HUDEP-2 (cell line): ENCODE results near the gene ENAH.
"Not testable (repeated sequence)": the region's sequence is repeated elsewhere in the genome, so short reads cannot be mapped to it uniquely, and the experiment has no call there.

Source experiments
- DNase-seq, 76 experiments: peaks; one replicate each; lab custom pipeline; 2025; ENCODE audit not compliant: unreplicated experiment in 76 of 76; lab: John Stamatoyannopoulos, UW

ENAH gene

DNA sequence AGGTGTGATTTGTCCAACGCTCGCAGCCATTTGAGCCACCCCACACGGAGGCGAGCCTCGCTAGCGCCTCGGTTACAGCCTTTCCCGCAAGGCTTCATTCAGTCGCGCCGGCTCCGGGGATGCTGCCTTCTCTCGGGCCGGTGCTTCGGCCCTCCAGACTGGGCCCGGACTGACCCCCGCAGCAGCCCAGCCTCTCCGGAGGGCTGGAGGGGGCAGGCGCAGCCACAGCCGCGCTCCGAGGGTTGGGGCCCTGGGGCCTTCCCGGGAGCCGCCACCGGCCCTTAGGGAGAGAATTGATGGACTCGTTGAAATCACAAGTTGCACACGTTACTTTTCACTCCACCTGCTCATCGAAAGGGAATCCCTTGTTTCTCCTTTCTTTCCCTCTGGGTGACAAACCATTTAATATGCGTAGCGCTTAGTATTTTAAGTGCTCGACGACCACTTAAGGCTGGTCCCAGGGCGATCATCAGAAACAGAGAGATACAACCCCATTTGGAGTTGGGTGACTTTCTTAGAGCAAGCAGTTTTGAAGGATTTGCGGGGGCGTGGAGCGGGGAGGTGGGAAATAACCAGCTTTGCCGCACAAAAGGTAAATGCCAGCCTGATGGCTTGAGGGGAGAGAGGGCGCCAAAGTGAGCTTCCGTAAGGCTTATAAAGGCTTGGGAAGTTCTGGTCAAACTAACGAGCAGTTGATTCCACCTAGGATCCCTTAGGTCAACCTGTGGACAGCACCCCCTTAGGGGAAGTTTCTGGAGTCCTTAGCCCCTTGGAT, 24.6 kb upstream of the ENAH start:
- peak in 1 of 76 experiments; percentile 2 for DNase-seq

DNA sequence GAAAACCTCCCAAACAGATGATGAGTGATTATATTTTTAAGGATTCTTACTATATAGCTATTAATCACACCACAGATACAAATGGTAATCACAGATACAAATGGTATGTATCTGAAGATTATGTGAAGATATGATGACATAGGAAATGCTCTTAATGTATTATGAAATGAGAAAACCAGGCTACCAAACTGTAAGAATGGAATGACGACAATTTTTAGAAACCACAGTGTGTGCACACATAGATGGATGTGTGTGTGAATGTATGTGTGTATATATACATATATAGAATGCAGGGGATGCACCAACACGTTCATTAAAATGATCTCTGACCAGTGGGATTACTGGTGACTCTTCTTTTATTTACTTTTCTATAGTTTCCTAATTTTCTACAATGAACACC, 21.5 kb upstream of the ENAH start:
- no peak for DNase-seq

DNA sequence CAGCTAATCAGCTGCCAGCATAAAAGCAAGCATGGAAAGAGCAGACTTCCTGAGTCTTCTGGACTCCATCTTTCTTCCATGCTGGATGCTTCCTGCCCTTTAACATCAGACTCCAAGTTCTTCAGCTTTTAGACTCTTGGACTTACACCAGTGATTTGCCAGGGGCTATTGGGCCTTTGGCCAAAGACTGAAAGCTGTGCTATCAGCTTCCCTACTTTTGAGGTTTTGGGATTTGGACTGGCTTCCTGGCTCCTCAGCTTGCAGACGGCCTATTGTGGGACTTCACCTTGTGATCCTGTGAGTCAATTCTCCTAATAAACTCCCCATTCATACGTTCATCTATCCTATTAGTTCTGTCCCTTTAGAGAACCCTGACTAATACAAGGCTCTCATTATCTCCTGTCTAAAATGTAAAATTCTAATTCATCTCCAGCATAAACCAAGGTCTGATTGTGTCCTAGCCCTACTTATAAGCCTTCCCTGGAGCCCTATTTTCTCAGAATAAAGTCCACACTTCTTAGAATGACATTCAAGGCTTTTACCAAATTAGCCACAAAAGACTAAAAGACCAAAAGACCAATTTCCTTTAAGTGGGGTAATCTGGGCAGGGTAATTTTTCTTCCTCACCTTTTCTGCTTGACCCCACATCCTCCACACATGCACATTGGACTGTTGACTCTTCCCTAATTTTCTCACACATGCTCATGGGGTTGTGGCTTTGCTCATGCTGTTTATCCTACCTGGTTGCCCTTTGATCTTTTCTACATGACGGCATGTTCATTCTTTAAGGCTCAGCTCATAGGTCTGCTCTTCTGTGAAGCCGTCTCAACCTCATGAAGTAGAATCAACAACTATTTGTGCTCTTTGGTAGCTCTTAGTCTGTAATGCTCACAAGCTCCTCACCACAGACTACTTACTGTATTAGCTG, 18.1 kb upstream of the ENAH start:
- DNase-seq: no peak

DNA sequence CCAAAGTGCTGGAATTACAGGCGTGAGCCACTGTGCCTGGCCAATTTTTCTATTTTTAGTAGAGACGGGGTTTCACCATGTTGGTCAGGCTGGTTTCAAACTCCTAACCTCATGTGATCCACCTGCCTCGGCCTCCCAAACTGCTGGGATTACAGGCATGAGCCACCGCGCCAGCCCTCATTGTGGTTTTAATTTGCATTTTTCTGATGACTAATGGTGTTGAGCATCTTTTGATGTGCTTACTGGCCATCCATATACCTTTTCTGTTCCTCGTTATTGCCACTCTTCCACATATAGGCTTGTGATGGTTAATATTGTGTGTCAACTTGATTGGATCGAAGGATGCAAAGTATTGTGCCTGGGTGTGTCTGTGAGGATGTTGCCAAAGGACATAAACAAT, 17.4 kb upstream of the ENAH start:
- DNase-seq: no peak

DNA sequence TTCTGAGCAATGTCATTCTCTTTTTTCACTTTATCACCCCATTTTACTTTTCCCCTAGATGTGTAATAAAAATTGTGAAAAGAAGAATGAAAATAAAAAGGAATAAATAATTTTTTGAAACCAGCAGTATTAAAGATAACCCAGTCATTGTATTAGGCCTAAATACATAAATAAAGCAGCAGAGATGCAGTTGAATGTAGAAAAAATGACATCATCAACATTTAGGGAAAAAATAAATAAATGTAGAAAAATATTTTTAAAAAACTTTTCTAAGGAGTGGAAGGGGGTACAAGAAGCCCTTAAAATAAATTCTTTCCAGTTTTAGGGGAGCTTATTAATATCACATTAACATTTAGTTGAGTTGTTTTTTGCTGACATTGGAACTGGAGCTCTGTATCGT, 15.3 kb upstream of the ENAH start:
- no peak for DNase-seq

DNA sequence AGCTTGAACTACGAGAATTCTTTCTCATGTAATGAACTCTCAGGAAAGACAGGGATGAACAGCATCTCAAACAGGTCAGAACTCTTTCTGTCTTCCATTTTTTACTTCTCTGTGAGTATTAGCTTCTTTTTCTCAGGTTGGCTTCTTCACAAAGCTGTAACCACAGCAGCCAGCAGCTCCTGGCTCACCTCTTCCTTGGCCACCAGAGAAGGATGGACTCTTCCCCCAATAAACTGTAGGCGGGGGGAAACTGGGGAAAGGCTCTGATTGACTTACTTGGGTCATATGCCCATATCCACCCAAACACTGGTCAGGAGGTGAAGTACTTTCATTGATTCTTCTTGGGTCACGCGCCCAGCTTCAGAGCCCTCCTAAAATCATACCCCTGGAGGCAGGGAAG, 14.4 kb upstream of the ENAH start:
- DNase-seq: no peak

DNA sequence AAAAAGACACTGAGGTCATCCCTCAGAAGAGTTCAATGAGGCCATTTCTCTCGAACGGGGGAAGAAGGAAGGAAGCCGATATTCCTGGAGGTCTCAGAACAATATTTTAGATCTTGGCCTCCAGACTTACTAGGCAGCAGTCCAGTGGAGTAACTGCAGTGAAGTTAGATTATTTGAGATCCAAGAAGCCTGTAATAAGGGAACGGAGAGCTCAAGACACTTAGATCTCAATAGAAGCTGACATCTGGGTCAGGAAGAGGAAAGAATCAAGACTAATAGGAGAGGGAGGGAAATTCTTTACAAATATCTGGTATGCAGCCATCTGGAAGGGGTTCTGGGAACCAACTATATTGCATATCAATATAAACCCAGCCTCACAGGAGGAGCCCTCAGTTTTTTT, 13.6 kb upstream of the ENAH start:
- no peak for DNase-seq

DNA sequence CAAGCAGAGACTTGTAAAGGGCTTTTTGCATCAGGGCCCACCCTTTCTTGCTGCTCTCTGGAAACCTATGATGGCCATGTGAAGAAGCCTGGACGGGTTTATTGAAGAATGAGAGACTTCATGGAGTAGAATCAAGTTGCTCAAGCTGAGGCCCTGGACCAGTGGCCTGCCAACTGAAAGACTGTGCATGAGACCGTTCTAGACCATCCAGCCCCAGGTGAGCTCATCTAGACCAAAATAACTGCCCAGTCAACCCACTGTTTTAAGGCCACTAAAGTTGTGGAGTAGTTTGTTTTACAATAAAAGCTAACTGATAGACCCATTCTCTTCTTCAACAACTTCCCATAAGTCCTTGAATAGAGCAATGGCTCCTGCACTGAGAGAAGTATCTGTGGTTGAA, 11.8 kb upstream of the ENAH start:
- DNase-seq: no peak

DNA sequence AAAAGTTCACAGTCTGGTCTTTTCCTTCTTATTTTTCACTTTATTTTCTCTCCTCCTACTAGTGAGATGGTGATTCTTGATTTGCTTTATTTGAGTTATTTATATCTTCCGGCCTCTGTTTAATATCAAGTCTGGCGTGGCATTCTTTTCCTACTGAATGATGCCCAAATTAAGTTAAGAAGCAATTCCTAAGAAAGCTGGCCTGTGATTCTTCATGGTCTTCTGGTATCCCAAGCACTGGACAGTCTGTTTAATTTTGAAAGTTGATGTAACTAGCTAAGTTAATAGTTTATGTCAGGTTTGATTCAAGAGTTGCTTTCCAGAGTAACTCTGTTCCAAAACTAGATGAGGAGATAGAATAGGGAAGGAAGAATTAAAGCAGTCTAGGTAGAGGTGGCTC, 9.2 kb upstream of the ENAH start:
- DNase-seq: no peak

DNA sequence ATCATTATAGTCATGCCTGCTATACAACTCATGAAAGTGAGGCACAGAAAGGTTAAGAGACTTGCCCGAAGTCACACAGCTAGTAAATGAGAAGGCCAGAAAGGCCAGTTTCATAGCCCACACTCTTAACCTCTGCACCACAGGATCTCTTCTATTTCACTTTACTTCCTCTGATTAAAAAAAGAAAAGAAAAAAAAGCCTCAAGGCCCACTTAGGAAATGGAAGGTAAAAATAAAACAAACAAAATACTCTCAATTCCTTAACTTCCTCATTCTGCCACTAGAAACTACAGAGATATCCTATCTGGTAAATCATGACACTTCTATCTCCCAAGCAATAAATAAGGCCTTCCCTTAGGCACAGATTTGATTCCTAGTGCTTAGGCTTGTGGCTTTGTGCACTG, 7.6 kb upstream of the ENAH start:
- no peak for DNase-seq

DNA sequence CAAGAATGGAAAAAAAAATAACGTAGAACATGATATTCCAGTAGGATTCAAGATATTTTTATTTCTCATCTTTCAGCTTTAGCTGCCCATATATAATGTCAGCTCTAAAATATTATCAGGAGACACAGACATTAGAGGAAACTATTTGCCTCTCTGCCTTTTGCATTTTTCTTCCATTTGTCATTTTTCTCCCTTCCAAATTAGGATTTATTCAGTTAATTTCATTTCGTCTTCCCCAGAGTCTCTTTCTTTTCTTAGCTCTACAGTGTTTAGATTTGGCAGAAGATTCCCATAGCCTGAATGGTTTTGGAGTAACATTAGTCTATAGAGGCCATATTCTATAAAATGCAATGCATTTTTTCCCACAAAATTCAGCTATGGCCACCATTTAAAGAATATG, 5.1 kb upstream of the ENAH start:
- DNase-seq: no peak

DNA sequence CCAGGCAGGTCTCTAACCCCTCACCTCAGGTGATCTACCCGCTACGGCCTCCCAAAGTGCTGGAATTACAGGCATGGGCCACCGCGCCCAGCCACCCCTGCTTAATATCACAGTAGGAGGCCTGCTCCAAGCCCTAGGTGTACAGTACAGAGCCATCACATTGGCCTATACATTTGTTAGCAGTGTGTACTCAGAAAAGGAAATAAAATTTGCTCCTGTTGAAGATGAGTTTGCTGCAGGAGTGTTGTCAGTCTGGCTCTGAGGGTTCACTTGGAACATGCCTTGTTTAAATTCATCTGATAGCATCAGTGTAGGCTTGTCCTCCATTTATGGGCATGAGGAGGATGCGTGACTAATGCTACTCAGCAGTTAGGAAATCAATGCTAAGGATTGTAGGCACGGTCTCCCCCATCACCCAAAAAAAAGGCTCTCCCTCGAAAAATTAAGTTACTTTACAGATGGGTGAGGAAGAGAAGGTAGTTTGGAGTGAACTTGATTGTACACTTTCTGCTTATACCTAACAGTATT, 4.6 kb upstream of the ENAH start:
- DNase-seq: no peak

DNA sequence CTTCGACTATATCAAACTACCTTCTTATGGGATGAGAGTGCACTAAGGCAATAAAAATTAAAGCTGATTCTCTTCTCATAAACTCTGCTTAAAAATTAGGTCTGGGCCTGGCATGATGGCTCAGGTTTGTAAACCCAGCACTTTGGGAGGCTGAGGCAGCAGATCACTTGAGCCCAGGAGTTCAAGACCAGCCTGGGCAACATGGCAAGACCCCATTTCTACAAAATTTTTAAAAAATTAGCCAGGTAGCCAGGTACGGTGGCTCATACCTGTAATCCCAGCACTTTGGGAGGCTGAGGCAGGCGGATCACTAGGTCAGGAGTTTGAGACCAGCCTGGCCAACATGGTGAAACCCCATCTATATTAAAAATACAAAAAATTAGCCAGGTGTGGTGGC, 3.3 kb upstream of the ENAH start:
- not testable (repeated sequence) for DNase-seq

DNA sequence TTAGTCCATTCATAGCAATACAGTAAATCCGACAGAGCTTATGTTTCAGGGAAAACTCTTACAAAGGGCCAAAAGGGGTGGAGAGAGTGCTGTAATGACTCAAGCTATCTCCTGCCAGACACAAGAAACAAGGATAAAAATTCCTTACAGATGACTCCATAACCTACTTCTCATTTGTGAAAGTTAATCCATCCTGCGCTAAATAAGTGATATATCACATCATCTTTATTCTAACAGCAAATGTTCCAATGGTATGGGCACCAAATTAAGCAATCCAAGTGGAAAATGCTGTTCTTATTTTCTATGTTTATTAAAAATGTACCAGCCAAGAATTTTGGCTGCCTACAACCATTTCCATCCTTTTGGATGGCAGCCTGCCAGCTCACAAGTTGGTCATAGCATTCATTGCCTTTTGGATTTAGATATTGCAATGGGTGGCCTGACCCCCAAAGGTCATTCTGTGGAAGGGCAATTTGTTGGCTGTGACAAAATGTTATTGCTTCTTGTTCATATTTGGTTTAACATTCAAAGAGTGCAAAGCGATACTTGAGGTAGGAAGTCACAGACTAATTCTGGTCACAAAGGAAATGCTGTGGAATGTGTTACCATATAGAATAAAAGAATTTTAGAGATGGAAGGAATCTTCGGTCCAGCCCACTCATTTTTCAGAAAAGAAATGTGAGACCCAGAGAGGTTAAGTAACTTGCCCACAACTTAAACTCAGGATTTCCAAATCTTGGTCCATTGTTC, 2.8 kb upstream of the ENAH start:
- DNase-seq: peak in 13 of 76 experiments; percentile 2 to 26 (median 11)

DNA sequence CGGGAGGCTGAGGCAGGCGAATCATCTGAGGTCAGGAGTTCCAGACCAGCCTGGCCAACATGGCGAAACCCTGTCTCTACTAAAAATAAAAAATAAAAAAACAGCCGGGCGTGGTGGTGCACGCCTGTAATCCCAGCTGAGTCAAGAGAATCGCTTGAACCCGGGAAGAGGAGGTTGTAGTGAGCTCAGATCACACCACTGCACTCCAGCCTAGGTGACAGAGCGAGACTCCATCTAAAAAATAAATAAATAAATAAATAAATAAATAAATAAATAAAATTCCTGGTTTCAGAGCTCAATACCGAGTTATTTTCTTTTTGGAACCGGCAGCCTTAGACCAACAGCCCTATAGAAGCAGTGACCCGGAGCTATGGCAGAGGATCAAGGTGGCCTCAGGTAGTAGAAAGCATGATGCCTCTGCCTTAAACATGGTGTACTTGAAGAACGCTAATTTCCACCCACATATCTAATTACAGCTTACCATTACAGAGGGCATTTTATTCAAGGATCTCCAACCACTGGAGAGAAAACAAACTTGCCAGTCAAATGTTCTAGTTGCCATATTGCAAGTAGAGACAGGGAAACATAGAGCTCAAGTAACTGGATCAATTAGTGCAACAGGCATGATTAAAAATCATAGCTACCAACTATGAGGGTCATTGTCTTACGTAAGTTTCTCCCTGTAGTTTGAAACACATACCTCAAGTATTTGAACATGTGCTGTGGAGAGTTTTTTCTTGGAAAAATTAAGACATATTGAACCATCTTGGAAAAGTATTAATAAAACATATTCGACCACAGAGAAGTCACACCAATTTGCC, 2.0 kb upstream of the ENAH start:
- DNase-seq: no peak

DNA sequence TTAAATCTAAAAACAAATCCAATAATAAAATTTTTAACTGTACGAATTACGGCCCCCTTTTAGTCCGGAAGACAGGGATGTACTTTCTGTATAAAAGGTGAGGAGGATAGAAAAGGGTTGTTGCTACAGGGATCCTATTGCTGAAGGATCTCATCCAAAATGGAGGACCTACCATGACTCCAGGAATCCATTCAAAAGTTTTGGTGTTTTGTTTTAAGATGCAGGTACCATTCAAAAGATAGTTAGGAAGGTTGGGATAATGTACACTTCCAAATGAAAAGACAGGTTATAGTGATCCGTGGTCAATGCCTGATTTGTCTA, 1.3 kb upstream of the ENAH start:
- no peak for DNase-seq

DNA sequence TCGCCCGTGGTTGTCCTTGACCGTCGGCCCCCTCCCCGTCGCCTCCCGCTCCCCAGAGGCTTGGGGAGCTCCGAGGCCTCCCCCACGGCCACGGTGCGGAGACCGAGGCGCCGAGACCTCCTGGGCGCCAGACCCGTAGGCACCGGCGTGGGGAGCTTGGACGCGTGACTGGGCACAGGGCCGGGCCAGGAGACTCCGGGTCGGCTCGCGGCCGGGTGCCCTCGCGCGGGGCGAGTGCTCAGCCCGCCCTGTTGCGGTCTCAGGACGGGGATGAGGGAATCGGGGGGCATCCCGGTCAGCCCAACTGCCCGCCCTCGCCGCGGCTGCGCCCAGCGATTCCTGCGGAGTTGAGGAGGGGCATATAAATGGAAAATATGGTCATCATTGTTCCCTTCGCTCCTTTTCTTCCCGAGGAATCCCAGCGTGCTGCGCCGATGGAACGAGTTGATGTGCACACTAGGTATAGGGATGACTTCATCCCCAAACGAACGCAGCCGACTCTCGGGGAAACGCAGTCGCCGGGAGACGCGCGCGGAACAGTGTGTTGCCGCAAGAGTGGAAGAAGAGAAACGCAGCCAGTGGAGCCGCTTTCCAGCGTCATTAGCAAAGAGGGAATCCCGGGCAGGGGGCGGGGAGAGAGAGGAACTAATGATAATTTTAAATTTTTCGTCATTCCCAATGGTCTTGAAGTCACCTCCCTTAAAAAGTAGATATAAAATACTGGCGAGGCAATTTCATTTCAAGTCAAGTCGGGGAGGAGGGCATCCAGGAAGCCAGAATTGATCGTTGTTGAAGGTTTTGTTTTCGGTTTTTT, 747 bp upstream of the ENAH start:
- peak in 1 of 76 experiments; percentile 3 for DNase-seq

DNA sequence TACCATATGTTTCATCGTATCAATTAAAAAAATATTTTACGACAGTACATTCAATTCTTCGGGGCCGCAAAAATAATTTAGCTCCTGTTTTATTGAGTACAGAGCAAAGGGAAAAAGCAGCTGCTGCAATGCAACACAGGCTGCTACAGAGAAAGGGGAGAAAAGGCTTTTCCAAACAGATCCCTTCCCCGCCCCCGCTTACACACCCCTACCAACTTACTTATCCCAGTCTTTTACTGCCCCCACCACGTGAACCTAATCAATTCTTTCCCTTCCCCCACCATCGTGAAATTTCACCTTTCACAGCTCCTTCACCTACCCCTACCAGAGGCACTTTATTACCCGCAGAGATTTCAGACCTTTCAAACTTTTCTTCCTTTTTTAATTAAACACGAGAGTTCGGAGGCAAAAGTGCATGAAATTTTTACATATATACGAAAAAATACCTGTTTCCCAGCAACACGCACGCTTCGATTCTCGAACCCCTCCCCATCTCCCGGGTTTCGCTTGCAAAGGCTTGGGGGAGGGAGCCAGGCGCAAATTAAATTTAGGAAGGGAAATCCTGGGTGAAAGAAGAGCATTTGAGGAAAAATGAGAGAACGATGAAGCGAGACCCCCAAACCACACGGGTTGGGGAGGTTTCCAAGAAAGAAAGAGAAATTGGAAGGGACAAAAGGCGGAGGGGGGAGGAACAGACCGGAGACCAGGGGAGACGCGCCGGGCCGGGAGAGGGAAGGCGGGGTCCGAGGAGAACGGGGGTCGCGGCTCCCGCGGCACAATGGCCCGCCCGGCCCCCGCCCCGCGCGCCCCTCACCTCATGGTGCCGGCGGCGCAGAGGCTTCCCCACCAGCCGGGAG, 823 bp downstream of the ENAH start:
- no peak for DNase-seq
